A549 (cell line): ENCODE results near the gene SEMA6D. TPM values are rescaled to one million over a fixed set of nuclear protein-coding genes. Genes with fewer than 3 reads are reported as not detected.

Source experiments
- ATAC-seq, 2 experiments: fragments of 200-7000 bp in 1 of 2; fragments of >200 bp in 1 of 2; cut with Nextera tagmentation in 1 of 2; cut with Tn5 transposase in 1 of 2; 3 replicates each; pipeline versions ENCODE4 v1.8.0 to v1.9.1; 2018 to 2020; ENCODE audit warnings: mild to moderate bottlenecking in 1 of 2, moderate library complexity in 1 of 2
- CTCF ChIA-PET: fragments of 300-600 bp; sonication (Branson Sonifier 250); formaldehyde crosslinking; extraction: SDS; loops from one replicate; lab custom pipeline; 2021; ENCODE audit warnings: antibody characterized with exemption, inconsistent platforms; lab: Yijun Ruan, JAX
- POLR2A ChIA-PET: fragments of 350-600 bp; formaldehyde crosslinking; extraction: SDS; loops from one replicate; lab custom pipeline; 2021; ENCODE audit warnings: antibody characterized with exemption, inconsistent platforms; lab: Yijun Ruan, JAX
- DNase-seq, 2 experiments: peaks; one replicate each; pipeline versions ENCODE4 v3.0.0 to v3.0.0-alpha.2; 2011 to 2016; ENCODE audit warnings: low read depth in 1 of 2, low spot score in 1 of 2
- FAIRE-seq: peaks from 2 replicates; lab custom pipeline; 2011; peaks lifted over from hg19 to GRCh38; lab: Jason Lieb, UNC
- H3K27ac ChIP-seq, 2 experiments: fragments of >200 bp; sonication (Bioruptor Twin); formaldehyde crosslinking; 3 replicates each; pipeline ENCODE4 v1.5.1; 2016 to 2017
- H3K4me1 ChIP-seq: fragments of >200 bp; sonication (Bioruptor Twin); formaldehyde crosslinking; 3 replicates; pipeline ENCODE4 v1.6.1; 2016
- H3K4me2 ChIP-seq: fragments of >200 bp; sonication (Bioruptor Twin); formaldehyde crosslinking; 3 replicates; pipeline ENCODE4 v1.6.1; 2016
- H3K4me3 ChIP-seq: fragments of >200 bp; sonication (Bioruptor Twin); formaldehyde crosslinking; 3 replicates; pipeline ENCODE4 v1.5.1; 2016
- H3K9me3 ChIP-seq: fragments of >200 bp; sonication (Bioruptor Twin); formaldehyde crosslinking; 3 replicates; pipeline ENCODE4 v1.6.1; 2016
- BHLHE40 ChIP-seq: IDR thresholded peaks from 2 replicates; pipeline ENCODE4 v1.6.1; 2012; ENCODE audit warnings: low read depth, low read length, inconsistent platforms
- CBX8 ChIP-seq: fragments of 200-600 bp; sonication (generic); IDR thresholded peaks from 2 replicates; pipeline ENCODE4 v1.6.1; 2016
- CEBPB ChIP-seq, 2 experiments: fragments of >200 bp in 1 of 2; sonication (Bioruptor Twin) in 1 of 2; formaldehyde crosslinking in 1 of 2; IDR thresholded peaks; 2 replicates each; pipeline ENCODE4 v1.6.1; 2012 to 2016
- CTCF ChIP-seq: fragments of >200 bp; sonication (Bioruptor Twin); formaldehyde crosslinking; IDR thresholded peaks from 3 replicates; pipeline ENCODE4 v1.5.1; 2016
- EHMT2 ChIP-seq: fragments of 200-600 bp; sonication (generic); IDR thresholded peaks from 2 replicates; pipeline ENCODE4 v1.6.1; 2016; ENCODE audit warnings: antibody characterized with exemption, low read depth, mild to moderate bottlenecking, moderate library complexity
- ELK1 ChIP-seq: fragments of 150-350 bp; IDR thresholded peaks from 2 replicates; pipeline ENCODE4 v1.6.1; 2014; ENCODE audit warnings: low read depth, mild to moderate bottlenecking, low read length
- ESRRA ChIP-seq: fragments of 150-350 bp; IDR thresholded peaks from 2 replicates; pipeline ENCODE4 v1.6.1; 2014; ENCODE audit warnings: mild to moderate bottlenecking, low read length, borderline replicate concordance
- FOSB ChIP-seq: fragments of 250-450 bp; sonication (Bioruptor Pico); IDR thresholded peaks from 2 replicates; pipeline ENCODE4 v1.5.0; 2020; ENCODE audit warnings: mild to moderate bottlenecking, moderate library complexity
- FOSL2 ChIP-seq, 2 experiments: fragments of 450-650 bp in 1 of 2; fragments of >200 bp in 1 of 2; sonication (Bioruptor Twin) in 1 of 2; formaldehyde crosslinking; IDR thresholded peaks; 2 replicates each; pipeline versions ENCODE4 v1.5.0 to v1.6.1; 2016 to 2020; ENCODE audit warnings: mild to moderate bottlenecking in 1 of 2, moderate library complexity in 1 of 2
- HES2 ChIP-seq: fragments of >200 bp; sonication (Bioruptor Twin); formaldehyde crosslinking; IDR thresholded peaks from 2 replicates; pipeline ENCODE4 v1.6.1; 2016
- HMGXB4 ChIP-seq: fragments of 250-450 bp; sonication (Bioruptor Pico); IDR thresholded peaks from 2 replicates; pipeline ENCODE4 v1.5.0; 2021; ENCODE audit warnings: mild to moderate bottlenecking, moderate library complexity, borderline replicate concordance
- HOXB13 ChIP-seq: fragments of 250-450 bp; sonication (Bioruptor Pico); IDR thresholded peaks from 2 replicates; pipeline ENCODE4 v1.5.0; 2020; ENCODE audit warnings: low read depth, mild to moderate bottlenecking, moderate library complexity
- MAZ ChIP-seq: fragments of 150-350 bp; IDR thresholded peaks from 2 replicates; pipeline ENCODE4 v1.6.1; 2014; ENCODE audit warnings: antibody characterized with exemption, low read depth, low read length, borderline replicate concordance
- NFE2L2 ChIP-seq: fragments of 150-350 bp; conservative IDR thresholded peaks from 2 replicates; pipeline ENCODE4 v1.6.1; 2014; ENCODE audit warnings: low read length
- NPAS2 ChIP-seq: fragments of 250-450 bp; sonication (Bioruptor Pico); IDR thresholded peaks from 2 replicates; pipeline ENCODE4 v1.8.0; 2022; ENCODE audit warnings: mild to moderate bottlenecking, moderate library complexity, borderline replicate concordance
- PBX3 ChIP-seq: IDR thresholded peaks from 2 replicates; pipeline ENCODE4 v1.6.1; 2012
- PHF8 ChIP-seq: fragments of 200-600 bp; sonication (generic); IDR thresholded peaks from 2 replicates; pipeline ENCODE4 v1.6.1; 2016; ENCODE audit warnings: low read depth, mild to moderate bottlenecking, antibody characterized with exemption, moderate library complexity, borderline replicate concordance
- RARB ChIP-seq: fragments of 250-450 bp; sonication (Bioruptor Pico); IDR thresholded peaks from 2 replicates; pipeline ENCODE4 v1.8.0; 2021; ENCODE audit warnings: mild to moderate bottlenecking, moderate library complexity
- REST ChIP-seq: fragments of 200-600 bp; sonication (generic); IDR thresholded peaks from 2 replicates; pipeline ENCODE4 v1.6.1; 2016; ENCODE audit warnings: antibody characterized with exemption, mild to moderate bottlenecking, moderate library complexity
- RNF2 ChIP-seq: fragments of 200-600 bp; sonication (generic); IDR thresholded peaks from 2 replicates; pipeline ENCODE4 v1.6.1; 2016; ENCODE audit warnings: low read depth, mild to moderate bottlenecking, antibody characterized with exemption, moderate library complexity, borderline replicate concordance
- TFCP2L1 ChIP-seq: fragments of 250-450 bp; sonication (Bioruptor Pico); IDR thresholded peaks from 2 replicates; pipeline ENCODE4 v1.5.0; 2021; ENCODE audit warnings: mild to moderate bottlenecking
- ZC3H11A ChIP-seq: fragments of 450-650 bp; IDR thresholded peaks from 2 replicates; pipeline ENCODE4 v1.6.1; 2014; ENCODE audit warnings: antibody characterized with exemption, mild to moderate bottlenecking
- ZFP36 ChIP-seq: fragments of 450-650 bp; IDR thresholded peaks from 2 replicates; pipeline ENCODE4 v1.6.1; 2014; ENCODE audit warnings: borderline replicate concordance; ENCODE audit not compliant: partially characterized antibody
- ZNF302 ChIP-seq: fragments of 250-450 bp; sonication (Bioruptor Pico); IDR thresholded peaks from 2 replicates; pipeline ENCODE4 v1.9.0; 2021; ENCODE audit warnings: inconsistent platforms, mild to moderate bottlenecking, moderate library complexity
- ZSCAN20 ChIP-seq: fragments of 250-450 bp; sonication (Bioruptor Pico); IDR thresholded peaks from 2 replicates; pipeline ENCODE4 v1.8.0; 2022; ENCODE audit warnings: mild to moderate bottlenecking, moderate library complexity
- WGBS: methylation state at CpG from one replicate; pipeline ENCODE4 v1.1.6; 2017; ENCODE audit errors: missing lambda C conversion rate; 5-methylcytosine and 5-hydroxymethylcytosine counted together
- polyA plus RNA-seq, 4 experiments: library from polyadenylated mRNA; depleted of rRNA in 3 of 4; stranded (reverse); fragments of >200 nt; fragmentation: RNase III in 1 of 4; extraction: RNeasy Plus Mini Kit Qiagen cat#74134 plus additional on column Dnase treatment in 1 of 4; gene quantifications; 2 replicates in 3 of 4; 3 replicates in 1 of 4; pipeline ENCODE4 v1.2.3, GENCODE V29; 2011 to 2017

SEMA6D gene
- polyA plus RNA-seq, 2 of the 4 experiments (the other 2 are of a cell fraction), result not detected

- WGBS, result 6% methylated on average over 4 of the region's 4 CpGs
- POLR2A ChIA-PET, result no interaction called here
- TF ChIP-seq HOXB13, result no peak
- TF ChIP-seq, all 56 proteins: peak for 0
- DNase-seq (no peak), FAIRE-seq (no peak), ATAC-seq (no peak)
- Histone ChIP-seq H3K9me3 (no peaks in the 10 kb centered on the region), H3K4me1 (no peaks in the 10 kb centered on the region), H3K27ac (no peak overlapping the region), H3K4me2 (no peak overlapping the region), H3K4me3 (no peak overlapping the region)
- CTCF ChIA-PET, result no interaction called here
These were observed 69.1 kb downstream of the SEMA6D start for GRCh38 chr15:47786371-47786770.

GRCh38 chr15:47787875-47788274 is 70.6 kb downstream of the SEMA6D start:
- TF ChIP-seq FOSL2 (IDR thresholded peaks at IDR 0.05), result no peak
- TF ChIP-seq FOSL2 (CRISPR knock-in tag; IDR thresholded peaks at IDR 0.05), result no peak
- TF ChIP-seq MAZ, result no peak
- TF ChIP-seq BHLHE40, result no peak
- TF ChIP-seq FOSB (CRISPR knock-in tag), result no peak
- no peak for TF ChIP-seq RARB (CRISPR knock-in tag)
- TF ChIP-seq PBX3, result no peak
- no peak for TF ChIP-seq CBX8
- TF ChIP-seq HOXB13, result no peak
- TF ChIP-seq HMGXB4 (CRISPR knock-in tag), result no peak
- TF ChIP-seq ZSCAN20, result no peak
- TF ChIP-seq ELK1, result no peak
- no peak for TF ChIP-seq PHF8
- no peak for TF ChIP-seq NPAS2 (CRISPR knock-in tag)
- TF ChIP-seq CEBPB (IDR thresholded peaks at IDR 0.05), result no peak
- TF ChIP-seq ZC3H11A, result no peak
- Histone ChIP-seq H3K27ac (no peak overlapping the region), H3K4me3 (no peak overlapping the region), H3K4me1 (no peaks in the 10 kb centered on the region), H3K9me3 (no peaks in the 10 kb centered on the region), H3K4me2 (no peak overlapping the region)
- DNase-seq (no peak), FAIRE-seq (no peak), ATAC-seq (no peak)
- POLR2A ChIA-PET, result no interaction called here
- CTCF ChIA-PET, result no interaction called here
- WGBS, result 28% methylated on average over 1 of the region's 1 CpG

GRCh38 chr15:47788685-47789084 is 71.4 kb downstream of the SEMA6D start:
- ChIA-PET POLR2A (no interaction called here), CTCF (no interaction called here)
- Histone ChIP-seq H3K9me3 (no peaks in the 10 kb centered on the region), H3K4me1 (no peaks in the 10 kb centered on the region), H3K4me2 (no peak overlapping the region), H3K4me3 (no peak overlapping the region), H3K27ac (no peak overlapping the region)
- FAIRE-seq (no peak), ATAC-seq (no peak), DNase-seq (no peak)
- 14% methylated on average over 3 of the region's 3 CpGs for WGBS
- TF ChIP-seq NPAS2 (CRISPR knock-in tag) (no peak), CBX8 (no peak), REST (no peak), EHMT2 (no peak), CTCF (no peak), HES2 (no peak), ESRRA (no peak), RNF2 (no peak), ZFP36 (no peak), ZNF302 (CRISPR knock-in tag) (no peak), NFE2L2 (no peak), FOSB (CRISPR knock-in tag) (no peak), TFCP2L1 (CRISPR knock-in tag) (no peak)
